Mammary epithelial cell (primary cell): Measurements from ENCODE around the gene AK8.

Experiments used
- CTCF ChIP-seq, 2 donors: IDR thresholded peaks in 1 of 2; conservative IDR thresholded peaks in 1 of 2; 2 replicates each; pipeline ENCODE4 v1.5.1; 2011 to 2012; ENCODE audit warnings: inconsistent platforms in 2 of 2, low read length in 2 of 2, mild to moderate bottlenecking in 2 of 2, control low read depth in 1 of 2, low read depth in 1 of 2; ENCODE audit not compliant: insufficient read depth in 1 of 2; ENCODE audit errors: extremely low read depth in 1 of 2
- EZH2 ChIP-seq: IDR thresholded peaks from 2 replicates; pipeline ENCODE4 v1.6.1; 2012; ENCODE audit warnings: low read length, inconsistent platforms, borderline replicate concordance

- TF ChIP-seq CTCF (conservative IDR thresholded peaks at IDR 0.05 in 1 of 2, IDR thresholded peaks at IDR 0.05 in 1 of 2; ENCODE audit: extremely low read depth in 1 of 2, insufficient read depth in 1 of 2, low read depth in 1 of 2, low read length in 2 of 2): no peak
- TF ChIP-seq EZH2: no peak
Measured at GRCh38 chr9:132722564-132723065, 155.5 kb downstream of the AK8 start.
